SK-N-MC (cell line): ENCODE data around the gene PSMB3.

ENCODE experiments used
- EZH2 ChIP-seq: fragments of 200-600 bp; sonication (generic); IDR thresholded peaks from one replicate; pipeline ENCODE4 v1.6.1; 2017; ENCODE audit warnings: antibody characterized with exemption
- FOXP2 ChIP-seq: optimal IDR thresholded peaks from 2 replicates; pipeline ENCODE3; 2011; ENCODE audit warnings: mild to moderate bottlenecking, moderate library complexity; ENCODE audit not compliant: insufficient read depth; ENCODE audit errors: extremely low read length, control extremely low read depth
- POLR2AphosphoS5 ChIP-seq: IDR thresholded peaks from 2 replicates; pipeline ENCODE4 v1.6.1; 2012; ENCODE audit warnings: mild to moderate bottlenecking, low read depth, low read length, borderline replicate concordance

DNA sequence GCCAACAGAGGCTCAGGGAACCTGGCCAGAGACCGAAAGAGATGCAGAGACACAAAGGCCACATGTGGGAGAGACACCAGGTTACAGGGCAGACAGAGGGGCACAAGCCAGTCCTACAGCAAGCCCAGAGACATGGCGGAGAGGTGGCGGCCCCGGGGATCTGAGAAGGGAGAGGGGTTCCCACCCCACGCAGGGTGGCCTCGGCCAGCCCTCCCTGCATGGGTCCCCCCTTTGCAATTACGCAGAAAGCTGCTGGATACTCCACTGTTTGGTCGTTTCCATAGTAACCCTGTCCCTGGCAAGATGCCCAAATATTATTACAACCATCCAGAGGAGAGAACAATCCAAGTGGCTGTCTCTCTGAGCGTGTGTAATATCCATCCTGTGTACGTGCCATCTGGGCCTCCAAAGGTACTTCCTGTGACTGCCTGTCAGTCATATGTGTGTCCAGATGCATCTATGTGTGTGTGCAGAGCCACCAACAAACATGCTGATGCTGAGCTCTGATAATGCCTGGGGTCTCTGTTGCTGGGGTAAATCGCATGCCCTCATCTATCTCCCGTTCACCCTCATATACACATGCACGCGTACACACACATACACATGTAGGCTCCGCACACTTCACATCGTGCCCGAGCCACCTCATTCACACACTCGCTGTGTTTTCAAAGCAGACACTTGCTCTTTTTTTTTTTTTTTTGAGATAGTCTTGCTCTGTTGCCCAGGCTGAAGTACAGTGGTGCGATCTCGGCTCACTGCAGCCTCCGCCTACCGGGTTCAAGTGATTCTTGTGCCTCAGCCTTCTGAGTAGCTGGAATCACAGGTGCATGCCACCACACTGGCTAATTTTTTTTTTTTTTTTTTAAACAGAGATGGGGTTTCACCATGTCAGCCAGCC lies 9.9 kb upstream of the PSMB3 start:
- TF ChIP-seq FOXP2 (no peak), POLR2AphosphoS5 (no peak), EZH2 (no peak)
